HG02870 (cell line): Measurements from ENCODE around the gene NAIF1.
"Not testable (repeated sequence)": the region's sequence is repeated elsewhere in the genome, so short reads cannot be mapped to it uniquely, and the experiment has no call there.

Source experiments
- ATAC-seq: cut with Tn5 transposase; IDR thresholded peaks from one replicate; pipeline ENCODE4 v1.9.1; 2021; ENCODE audit warnings: mild to moderate bottlenecking, moderate library complexity; ENCODE audit not compliant: unreplicated experiment

The NAIF1 gene

DNA sequence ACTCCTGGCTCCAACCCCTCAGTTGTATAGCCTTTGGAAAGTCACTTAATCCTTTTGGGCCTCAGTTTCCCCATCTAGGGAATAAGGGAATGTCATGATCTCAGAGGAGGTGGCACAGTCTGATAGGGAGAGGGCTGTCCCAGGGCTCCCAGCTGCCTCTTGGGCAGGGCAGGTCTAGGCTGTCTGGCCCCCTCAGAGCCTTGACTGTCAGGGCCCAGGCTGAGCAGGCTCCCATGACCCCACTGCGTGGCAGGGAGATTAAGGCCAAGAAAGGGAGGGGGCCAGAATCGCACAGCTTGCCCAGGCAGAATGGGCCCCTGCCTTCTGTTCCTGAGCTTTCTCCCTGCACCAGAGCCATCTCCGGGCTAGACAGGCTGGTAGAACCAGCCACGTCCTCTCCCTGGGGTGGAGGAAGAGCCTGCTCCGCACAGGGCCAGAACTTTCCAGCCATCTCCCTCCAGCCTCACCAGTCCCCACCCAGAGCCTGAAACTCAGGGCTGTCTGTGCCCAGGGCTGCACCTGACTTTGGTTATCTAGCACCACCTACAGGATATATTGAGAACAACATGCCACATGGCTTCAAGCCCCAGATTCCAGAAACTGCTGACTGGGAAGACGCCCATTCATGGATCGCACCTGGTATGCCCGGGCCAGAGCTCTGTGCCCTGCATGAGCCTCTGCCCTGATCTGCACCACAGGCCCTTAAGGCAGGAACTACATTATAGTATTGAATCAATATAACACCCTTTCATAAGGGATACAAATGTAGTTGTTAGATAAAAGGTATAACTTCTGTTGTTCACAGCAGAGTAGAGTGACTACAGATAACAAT lies 32.1 kb downstream of the NAIF1 start:
- no peak for ATAC-seq

DNA sequence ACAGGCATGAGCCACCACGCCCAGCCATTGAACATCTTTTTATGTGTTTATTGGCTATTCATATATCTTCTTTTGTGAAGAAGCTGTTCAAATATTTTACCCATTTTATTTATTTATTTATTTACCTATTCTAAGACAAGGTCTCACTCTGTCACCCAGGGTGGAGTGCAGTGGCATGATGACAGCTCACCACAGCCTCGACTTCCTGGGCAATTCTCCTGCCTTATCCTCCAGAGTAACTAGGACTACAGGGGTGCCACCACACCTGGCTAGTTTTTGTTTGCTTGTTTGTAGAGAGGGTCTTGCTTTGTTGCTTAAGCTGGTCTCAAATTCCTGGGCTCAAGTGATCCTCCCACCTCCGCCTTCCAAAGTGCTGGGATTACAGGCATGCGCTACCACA lies 33.5 kb downstream of the NAIF1 start:
- no peak for ATAC-seq

DNA sequence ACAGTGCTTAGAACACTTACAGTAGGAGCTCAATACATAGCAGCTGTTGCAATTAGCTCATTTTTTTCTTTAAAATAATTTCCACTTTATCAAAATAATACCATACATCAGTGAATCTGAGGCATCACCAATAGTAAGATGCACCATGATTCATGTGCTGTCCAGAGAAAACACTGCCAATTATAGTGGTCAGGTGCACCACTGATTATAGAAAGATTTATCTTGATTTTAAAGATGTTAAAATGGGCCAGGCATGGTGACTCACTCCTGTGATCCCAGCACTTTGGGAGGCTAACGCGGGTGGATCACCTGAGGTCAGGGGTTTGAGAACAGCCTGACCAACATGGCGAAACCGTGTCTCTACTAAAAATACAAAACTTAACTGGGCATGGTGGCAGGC lies 39.4 kb downstream of the NAIF1 start:
- no peak for ATAC-seq

DNA sequence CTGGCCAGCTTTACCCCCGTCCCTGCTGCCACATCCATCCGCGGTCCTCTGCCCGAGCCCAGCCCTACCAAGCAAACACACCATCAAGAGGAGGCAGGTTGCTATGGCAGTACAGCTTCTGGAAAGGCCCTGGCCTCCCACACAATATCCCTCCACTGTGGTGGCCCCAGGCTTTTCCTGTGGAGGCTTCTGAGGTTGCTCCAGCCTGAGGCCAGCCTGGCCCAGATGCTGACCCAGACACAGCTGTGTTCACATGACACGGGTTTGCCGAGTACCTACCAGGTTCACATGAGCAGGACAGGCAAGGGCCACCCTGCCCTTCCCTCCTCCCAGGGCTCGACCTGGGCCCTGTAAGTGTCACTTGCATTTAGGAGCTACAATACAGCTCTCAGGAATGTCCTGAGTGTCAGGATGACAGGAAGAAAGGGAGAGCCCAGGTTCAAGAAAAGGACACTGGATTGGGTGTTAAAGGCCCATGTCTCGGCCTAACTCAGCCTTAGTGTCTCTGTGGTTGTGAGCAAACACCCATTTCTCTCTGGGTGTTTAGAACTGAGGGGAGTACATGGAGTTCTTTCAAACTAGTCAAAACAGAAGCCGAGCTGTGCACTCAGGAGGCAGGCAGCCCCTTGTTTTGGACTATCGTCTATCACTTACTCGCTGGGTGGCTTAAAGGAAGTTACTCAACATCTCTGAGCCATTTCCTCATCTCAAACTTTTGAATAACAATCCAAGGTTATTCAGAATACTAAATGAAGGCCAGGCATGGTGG lies 40.2 kb downstream of the NAIF1 start:
- no peak for ATAC-seq

DNA sequence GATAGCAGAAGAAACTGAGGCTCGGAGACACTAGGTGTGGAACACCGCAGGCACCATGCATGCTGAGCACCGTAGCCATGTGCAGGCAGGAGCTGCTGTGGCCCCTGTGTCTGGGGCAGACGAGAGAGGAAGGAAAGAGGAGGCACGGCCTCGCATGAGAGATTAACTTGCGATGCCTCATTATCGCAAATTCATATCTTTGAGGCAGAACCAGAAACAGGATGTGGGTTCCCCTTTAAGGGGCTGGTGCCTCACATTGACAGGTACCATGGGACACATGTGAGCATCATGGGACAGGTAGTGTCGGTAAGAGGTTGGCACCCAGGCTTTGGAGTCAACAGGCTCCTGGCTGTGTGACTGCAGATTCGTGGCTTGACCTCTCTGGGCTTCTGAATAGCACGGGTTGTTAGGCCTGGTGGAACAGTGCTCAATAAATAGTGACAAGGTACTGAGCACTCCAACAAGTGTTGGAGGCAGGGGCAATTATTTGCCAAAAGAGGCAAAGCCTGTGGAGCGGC lies 40.8 kb downstream of the NAIF1 start:
- no peak for ATAC-seq

DNA sequence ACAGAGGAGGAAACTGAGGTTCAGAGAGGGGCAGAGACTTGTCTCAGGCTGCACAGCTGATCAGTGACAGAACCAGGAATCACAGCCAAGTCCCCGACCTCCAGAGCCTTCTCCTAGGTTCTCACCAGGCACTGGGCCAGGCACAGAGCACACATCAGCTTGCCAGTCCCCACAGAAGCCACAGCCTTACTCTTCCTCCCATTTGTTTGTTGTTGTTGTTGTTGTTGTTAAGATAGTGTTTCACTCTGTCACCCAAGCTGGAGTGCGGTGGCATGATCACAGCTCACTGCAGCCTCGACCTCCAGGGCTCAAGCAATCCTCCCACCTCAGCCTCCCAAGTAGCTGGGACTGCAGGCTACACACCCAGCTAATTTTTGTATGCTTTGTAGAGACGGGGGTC lies 41.4 kb downstream of the NAIF1 start:
- ATAC-seq = no peak

DNA sequence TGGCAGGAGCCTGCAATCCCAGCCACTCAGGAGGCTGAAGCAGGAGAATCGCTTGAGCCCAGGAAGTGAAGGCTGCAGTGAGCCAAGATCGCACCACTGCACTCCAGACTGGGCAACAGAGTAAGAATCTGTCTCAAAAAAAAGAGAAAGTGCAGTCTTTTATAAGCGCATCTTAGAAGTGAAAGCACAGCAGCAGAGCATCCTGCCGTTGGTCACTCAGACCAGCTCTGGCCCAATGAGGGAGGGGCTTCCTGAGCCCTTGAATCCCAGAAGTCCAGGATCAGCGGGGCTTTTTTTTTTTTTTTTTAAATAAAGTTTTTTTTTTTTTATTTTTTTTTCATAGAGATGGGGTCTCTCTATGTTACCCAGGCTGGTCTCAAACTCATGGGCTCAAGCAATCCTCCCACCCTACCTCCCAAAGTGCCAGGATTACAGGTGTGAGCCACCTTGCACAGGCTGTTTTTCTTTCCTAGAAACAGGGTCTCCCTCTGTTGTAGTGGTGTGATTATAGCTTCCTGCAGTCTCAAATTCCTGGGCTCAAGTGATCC lies 42.3 kb downstream of the NAIF1 start:
- no peak for ATAC-seq

DNA sequence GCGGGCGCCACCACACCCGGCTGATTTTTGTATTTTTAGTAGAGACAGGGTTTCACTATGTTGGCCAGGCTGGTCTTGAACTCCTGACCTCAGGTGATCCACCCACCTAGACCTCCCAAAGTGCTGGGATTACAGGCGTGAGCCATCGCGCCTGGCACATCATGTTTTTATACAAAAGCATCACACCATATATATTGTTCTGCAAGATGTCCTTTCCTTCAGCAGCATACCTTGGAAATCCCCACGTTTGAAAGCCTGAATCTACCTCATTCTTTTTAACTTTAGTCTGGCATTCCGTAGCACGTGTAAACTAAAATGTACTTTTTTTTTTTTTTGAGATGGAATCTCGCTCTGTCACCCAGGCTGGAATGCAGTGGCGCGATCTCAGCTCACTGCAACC lies 43.4 kb downstream of the NAIF1 start:
- not testable (repeated sequence) for ATAC-seq

DNA sequence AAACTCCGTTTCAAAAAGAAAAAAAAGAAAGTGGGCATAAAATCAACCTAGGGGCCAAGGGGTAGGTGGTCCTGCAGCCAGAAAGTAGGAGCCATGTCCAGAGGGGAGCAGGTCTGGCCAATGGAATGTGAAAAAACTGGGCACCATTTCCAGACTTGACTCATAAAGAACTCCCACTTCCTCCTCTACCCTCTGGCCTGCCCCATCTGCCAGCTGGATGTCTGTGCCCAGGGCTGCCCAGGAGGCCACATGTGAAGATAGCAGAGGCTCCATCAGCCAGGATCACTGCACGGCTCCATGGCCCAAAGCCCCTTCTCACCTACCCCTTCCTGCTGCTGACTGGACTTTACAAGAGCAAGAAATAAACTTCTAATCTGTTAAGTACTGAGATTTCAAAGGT lies 44.2 kb downstream of the NAIF1 start:
- no peak for ATAC-seq

DNA sequence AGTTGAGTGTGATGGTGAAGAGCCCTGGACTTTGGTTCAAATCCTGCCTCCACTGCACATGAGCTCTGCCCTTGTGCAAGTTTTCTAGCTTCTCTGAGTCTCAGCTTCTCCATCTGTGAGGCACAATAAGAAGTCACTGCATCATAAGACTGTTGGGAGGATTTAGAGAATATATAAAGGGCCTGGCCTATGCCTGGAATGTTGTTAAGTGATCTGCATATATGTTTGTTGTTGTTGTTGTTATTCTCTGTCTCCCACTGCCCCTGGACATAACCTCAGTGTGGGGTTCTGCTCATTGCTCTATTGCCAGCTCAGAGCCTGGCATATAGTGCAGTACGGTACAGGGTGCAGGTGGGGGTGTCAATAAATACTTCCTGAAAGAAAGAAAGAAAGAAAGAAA lies 46.0 kb downstream of the NAIF1 start:
- no peak for ATAC-seq

DNA sequence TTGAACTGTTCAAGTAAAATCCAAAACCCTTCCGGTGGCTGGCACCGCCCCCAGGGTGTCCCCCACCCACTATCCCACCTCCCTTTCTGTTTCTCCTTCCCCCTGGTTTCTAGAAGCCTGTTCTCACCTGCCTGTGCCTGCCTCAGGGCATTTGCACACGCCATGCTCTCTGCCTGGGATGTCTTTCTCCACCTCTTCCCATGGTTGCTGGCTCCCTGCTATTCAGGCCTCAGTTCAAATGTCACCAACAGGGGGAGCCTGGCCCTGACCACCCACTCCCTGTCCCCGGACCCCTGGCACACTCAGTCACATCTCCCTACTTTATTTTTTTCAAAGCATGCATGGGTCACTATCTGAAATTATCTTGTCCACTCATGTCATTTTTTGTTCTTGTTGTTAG lies 46.4 kb downstream of the NAIF1 start:
- no peak for ATAC-seq

DNA sequence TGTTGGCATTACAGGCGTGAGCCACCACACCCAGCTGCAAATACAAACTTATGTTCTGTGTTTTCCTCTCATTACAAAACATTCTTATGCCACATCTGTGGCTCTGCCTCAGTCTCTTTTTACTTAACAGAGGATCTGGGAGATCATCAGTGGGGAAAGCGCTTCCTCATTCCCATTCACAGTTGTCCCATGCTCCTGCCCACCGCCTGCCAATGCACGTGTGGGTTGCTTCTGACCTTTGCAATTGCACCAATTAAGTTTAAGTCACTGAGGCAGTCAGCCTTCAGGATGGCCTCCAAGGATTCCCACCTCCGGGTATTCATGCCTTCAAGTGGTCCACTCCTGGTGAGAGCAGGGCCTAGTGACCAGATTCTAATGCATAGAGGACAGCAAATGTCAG lies 51.4 kb downstream of the NAIF1 start:
- no peak for ATAC-seq
